Measurements from ENCODE around the gene ACHE. TPM values are rescaled to one million over a fixed set of nuclear protein-coding genes. Genes with fewer than 3 reads are reported as not detected.
A peak's percentile ranks its signal among the peaks of the same experiment; 100 is the strongest.

The ACHE gene
- total and polyA plus RNA-seq, 2 of the 13 experiments (the other 11 are each of a cell fraction or from before 2014, with no cell fraction given): 0.18 to 0.40 TPM

DNA sequence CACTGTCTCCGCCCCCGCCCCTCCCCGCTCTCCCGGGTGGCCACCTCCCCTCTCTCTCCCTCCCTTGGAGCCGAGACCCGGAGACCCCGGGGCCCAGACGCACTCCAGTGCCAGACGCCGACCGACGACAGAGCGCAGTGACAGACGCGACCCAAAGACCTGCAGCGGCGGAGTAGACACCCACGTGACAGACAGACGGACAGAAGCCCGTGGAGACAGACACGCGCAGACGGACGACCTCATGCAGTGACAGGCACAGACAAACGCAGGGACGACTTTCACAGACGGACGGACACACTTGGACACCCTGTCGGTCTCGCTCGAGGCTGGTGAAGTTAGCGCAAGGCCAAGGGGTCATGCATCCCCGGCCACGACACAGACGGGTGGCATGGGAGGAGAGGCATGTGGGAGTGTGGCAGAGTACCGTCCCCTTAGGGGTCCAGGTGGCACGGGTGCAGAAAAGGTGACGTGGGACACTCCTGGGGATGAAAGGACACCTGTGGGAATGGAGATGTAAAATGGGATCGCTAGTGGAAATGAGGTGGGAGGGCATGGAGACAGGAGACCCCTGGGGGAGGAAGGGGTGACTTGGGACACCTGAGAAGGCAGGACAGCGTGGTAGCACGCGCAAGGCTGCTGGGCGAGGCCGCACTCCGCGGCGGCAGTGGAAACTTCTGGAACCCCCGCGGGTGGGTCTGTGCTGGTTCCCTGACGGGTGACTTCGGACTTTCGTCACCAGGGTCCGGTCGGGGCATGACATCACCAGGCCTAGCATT is 456 bp upstream of the ACHE start (continued):
- TF ChIP-seq, protein P1, sequence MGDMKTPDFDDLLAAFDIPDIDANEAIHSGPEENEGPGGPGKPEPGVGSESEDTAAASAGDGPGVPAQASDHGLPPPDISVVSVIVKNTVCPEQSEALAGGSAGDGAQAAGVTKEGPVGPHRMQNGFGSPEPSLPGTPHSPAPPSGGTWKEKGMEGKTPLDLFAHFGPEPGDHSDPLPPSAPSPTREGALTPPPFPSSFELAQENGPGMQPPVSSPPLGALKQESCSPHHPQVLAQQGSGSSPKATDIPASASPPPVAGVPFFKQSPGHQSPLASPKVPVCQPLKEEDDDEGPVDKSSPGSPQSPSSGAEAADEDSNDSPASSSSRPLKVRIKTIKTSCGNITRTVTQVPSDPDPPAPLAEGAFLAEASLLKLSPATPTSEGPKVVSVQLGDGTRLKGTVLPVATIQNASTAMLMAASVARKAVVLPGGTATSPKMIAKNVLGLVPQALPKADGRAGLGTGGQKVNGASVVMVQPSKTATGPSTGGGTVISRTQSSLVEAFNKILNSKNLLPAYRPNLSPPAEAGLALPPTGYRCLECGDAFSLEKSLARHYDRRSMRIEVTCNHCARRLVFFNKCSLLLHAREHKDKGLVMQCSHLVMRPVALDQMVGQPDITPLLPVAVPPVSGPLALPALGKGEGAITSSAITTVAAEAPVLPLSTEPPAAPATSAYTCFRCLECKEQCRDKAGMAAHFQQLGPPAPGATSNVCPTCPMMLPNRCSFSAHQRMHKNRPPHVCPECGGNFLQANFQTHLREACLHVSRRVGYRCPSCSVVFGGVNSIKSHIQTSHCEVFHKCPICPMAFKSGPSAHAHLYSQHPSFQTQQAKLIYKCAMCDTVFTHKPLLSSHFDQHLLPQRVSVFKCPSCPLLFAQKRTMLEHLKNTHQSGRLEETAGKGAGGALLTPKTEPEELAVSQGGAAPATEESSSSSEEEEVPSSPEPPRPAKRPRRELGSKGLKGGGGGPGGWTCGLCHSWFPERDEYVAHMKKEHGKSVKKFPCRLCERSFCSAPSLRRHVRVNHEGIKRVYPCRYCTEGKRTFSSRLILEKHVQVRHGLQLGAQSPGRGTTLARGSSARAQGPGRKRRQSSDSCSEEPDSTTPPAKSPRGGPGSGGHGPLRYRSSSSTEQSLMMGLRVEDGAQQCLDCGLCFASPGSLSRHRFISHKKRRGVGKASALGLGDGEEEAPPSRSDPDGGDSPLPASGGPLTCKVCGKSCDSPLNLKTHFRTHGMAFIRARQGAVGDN (CRISPR knock-in tag; IDR thresholded peaks at IDR 0.05): peak; percentile 80; the same call in 1 of the 2 replicates
- no peak for TF ChIP-seq ZFX (CRISPR knock-in tag; IDR thresholded peaks at IDR 0.05; ENCODE audit: low read depth)
- TF ChIP-seq, protein P2, sequence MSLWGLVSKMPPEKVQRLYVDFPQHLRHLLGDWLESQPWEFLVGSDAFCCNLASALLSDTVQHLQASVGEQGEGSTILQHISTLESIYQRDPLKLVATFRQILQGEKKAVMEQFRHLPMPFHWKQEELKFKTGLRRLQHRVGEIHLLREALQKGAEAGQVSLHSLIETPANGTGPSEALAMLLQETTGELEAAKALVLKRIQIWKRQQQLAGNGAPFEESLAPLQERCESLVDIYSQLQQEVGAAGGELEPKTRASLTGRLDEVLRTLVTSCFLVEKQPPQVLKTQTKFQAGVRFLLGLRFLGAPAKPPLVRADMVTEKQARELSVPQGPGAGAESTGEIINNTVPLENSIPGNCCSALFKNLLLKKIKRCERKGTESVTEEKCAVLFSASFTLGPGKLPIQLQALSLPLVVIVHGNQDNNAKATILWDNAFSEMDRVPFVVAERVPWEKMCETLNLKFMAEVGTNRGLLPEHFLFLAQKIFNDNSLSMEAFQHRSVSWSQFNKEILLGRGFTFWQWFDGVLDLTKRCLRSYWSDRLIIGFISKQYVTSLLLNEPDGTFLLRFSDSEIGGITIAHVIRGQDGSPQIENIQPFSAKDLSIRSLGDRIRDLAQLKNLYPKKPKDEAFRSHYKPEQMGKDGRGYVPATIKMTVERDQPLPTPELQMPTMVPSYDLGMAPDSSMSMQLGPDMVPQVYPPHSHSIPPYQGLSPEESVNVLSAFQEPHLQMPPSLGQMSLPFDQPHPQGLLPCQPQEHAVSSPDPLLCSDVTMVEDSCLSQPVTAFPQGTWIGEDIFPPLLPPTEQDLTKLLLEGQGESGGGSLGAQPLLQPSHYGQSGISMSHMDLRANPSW (CRISPR knock-in tag; IDR thresholded peaks at IDR 0.05; ENCODE audit: borderline replicate concordance): no peak
- TF ChIP-seq FOXO1 (CRISPR knock-in tag; IDR thresholded peaks at IDR 0.05): no peak
- 0 out of 2 replicates have a peak, but pooled peaks have one; percentile 41 for TF ChIP-seq MAF1 (CRISPR knock-in tag; IDR thresholded peaks at IDR 0.05; ENCODE audit: borderline replicate concordance)
- TF ChIP-seq ARNTL (CRISPR knock-in tag; IDR thresholded peaks at IDR 0.05): peak; percentile 55; the same call in 1 of the 2 replicates
- no peak for TF ChIP-seq XBP1 (CRISPR knock-in tag; IDR thresholded peaks at IDR 0.05)
- TF ChIP-seq KLF13 (CRISPR knock-in tag; IDR thresholded peaks at IDR 0.05): no peak
- TF ChIP-seq ZNF12 (CRISPR knock-in tag; IDR thresholded peaks at IDR 0.05): no peak
- TF ChIP-seq ZNF556 (CRISPR knock-in tag; IDR thresholded peaks at IDR 0.05; ENCODE audit: borderline replicate concordance): no peak
- TF ChIP-seq TEAD2 (CRISPR knock-in tag; IDR thresholded peaks at IDR 0.05): no peak
- TF ChIP-seq ZNF160 (CRISPR knock-in tag; IDR thresholded peaks at IDR 0.05): no peak
- TF ChIP-seq MXI1 (IDR thresholded peaks at IDR 0.05; ENCODE audit: borderline replicate concordance, low read depth, low read length): no peak
- no peak for TF ChIP-seq BRD4 (CRISPR knock-in tag; IDR thresholded peaks at IDR 0.05)
- no peak for TF ChIP-seq SMC3 (IDR thresholded peaks at IDR 0.05; ENCODE audit: low read length)
- 0 out of 2 replicates have a peak, but pooled peaks have one; percentile 26 for TF ChIP-seq BORCS8-MEF2B (CRISPR knock-in tag; IDR thresholded peaks at IDR 0.05)
- no peak for TF ChIP-seq ZNF878 (CRISPR knock-in tag; IDR thresholded peaks at IDR 0.05)
- peak; percentile 59 for TF ChIP-seq SKI (IDR thresholded peaks at IDR 0.05; ENCODE audit: partially characterized antibody)
- TF ChIP-seq ZNF253 (CRISPR knock-in tag; IDR thresholded peaks at IDR 0.05; ENCODE audit: borderline replicate concordance): no peak
- TF ChIP-seq, protein P3, sequence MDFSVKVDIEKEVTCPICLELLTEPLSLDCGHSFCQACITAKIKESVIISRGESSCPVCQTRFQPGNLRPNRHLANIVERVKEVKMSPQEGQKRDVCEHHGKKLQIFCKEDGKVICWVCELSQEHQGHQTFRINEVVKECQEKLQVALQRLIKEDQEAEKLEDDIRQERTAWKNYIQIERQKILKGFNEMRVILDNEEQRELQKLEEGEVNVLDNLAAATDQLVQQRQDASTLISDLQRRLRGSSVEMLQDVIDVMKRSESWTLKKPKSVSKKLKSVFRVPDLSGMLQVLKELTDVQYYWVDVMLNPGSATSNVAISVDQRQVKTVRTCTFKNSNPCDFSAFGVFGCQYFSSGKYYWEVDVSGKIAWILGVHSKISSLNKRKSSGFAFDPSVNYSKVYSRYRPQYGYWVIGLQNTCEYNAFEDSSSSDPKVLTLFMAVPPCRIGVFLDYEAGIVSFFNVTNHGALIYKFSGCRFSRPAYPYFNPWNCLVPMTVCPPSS (IDR thresholded peaks at IDR 0.05): no peak
- TF ChIP-seq, protein P4, sequence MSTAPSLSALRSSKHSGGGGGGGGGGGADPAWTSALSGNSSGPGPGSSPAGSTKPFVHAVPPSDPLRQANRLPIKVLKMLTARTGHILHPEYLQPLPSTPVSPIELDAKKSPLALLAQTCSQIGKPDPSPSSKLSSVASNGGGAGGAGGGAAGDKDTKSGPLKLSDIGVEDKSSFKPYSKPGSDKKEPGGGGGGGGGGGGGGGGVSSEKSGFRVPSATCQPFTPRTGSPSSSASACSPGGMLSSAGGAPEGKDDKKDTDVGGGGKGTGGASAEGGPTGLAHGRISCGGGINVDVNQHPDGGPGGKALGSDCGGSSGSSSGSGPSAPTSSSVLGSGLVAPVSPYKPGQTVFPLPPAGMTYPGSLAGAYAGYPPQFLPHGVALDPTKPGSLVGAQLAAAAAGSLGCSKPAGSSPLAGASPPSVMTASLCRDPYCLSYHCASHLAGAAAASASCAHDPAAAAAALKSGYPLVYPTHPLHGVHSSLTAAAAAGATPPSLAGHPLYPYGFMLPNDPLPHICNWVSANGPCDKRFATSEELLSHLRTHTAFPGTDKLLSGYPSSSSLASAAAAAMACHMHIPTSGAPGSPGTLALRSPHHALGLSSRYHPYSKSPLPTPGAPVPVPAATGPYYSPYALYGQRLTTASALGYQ (CRISPR knock-in tag; IDR thresholded peaks at IDR 0.05): no peak

All from HepG2 (cell line).